ENCODE measurements around the gene PANK1. TPM values are rescaled to one million over a fixed set of nuclear protein-coding genes. Genes with fewer than 3 reads are reported as not detected.

The PANK1 gene
- total RNA-seq, 2 experiments from 2014 or later: 12.1 to 16.1 TPM

- Histone ChIP-seq H3K9me3 (ENCODE audit: low read length) (0 out of 2 replicates have a peak, but pooled peaks cover 6% of the 10 kb centered on the region), H3K27ac (ENCODE audit: low read depth, low read length, poor library complexity, severe bottlenecking) (no peak overlapping the region), H3K9me2 (ENCODE audit: insufficient read depth, low read length) (no peaks in the 10 kb centered on the region), H3K4me1 (ENCODE audit: insufficient read depth, low read length, poor library complexity, severe bottlenecking) (no peaks in the 10 kb centered on the region), H2AFZ (ENCODE audit: low read length) (no peak overlapping the region), H3K79me2 (ENCODE audit: insufficient read depth, low read depth, low read length) (no peaks in the 10 kb centered on the region), H3K4me2 (ENCODE audit: low read length) (no peak overlapping the region), H3K4me3 (ENCODE audit: low read depth, low read length, poor library complexity, severe bottlenecking) (no peak overlapping the region), H3K36me3 (ENCODE audit: insufficient read depth, low read length) (peaks cover 16% of the 10 kb centered on the region), H4K20me1 (ENCODE audit: insufficient read depth, low read length) (no peaks in the 10 kb centered on the region)
- CTCF ChIA-PET (ENCODE audit: unreplicated experiment): no interaction called here
- DNase-seq (ENCODE audit: low spot score): no peak
- BruUV-seq (replicated peaks): no TSS peak
- intact Hi-C loops (cut with micrococcal nuclease; ENCODE audit: unreplicated experiment): no loop called here
- POLR2A ChIA-PET: interaction anchor here (1.0 kb wide), 1 partner anchor 40 kb away, joined by 3 read pairs; no protein-coding TSS in a partner anchor
- TF ChIP-seq EZH2phosphoT487 (IDR thresholded peaks at IDR 0.05; ENCODE audit: borderline replicate concordance, low read depth, low read length) (no peak), CTCF (conservative IDR thresholded peaks at IDR 0.05; ENCODE audit: low read length) (no peak)
Measured at GRCh38 chr10:89615112-89615511, 29.9 kb downstream of the PANK1 start.

DNA sequence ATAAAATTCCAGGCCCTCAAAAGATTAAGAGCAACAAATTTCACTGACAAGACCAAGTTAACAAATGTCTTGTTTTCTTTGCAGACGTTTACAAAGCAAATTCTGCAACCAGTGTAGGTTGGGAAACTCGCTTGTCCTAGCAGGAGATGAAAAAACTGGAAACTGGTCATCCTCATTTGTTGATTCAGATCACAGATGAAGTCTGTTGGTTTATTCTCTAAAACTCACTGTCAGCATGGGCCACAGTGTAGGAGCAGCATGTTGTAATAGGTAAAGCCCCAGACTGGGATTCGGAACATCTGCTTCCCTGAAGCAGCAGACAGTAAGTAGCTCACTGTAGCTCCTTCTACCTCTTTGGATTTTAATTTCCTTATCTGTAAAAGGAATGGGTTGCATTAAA is 31.5 kb downstream of the PANK1 start:
- POLR2A ChIA-PET: interaction anchor here (0.7 kb wide), 1 partner anchor 459 kb away, joined by 3 read pairs; no protein-coding TSS in a partner anchor
- Histone ChIP-seq H3K9me2 (ENCODE audit: insufficient read depth, low read length) (no peaks in the 10 kb centered on the region), H3K9me3 (ENCODE audit: low read length) (no peaks in the 10 kb centered on the region), H3K4me1 (ENCODE audit: insufficient read depth, low read length, poor library complexity, severe bottlenecking) (no peaks in the 10 kb centered on the region), H3K4me2 (ENCODE audit: low read length) (no peak overlapping the region), H3K36me3 (ENCODE audit: insufficient read depth, low read length) (peaks cover 26% of the 10 kb centered on the region), H4K20me1 (ENCODE audit: insufficient read depth, low read length) (no peaks in the 10 kb centered on the region), H3K79me2 (ENCODE audit: insufficient read depth, low read depth, low read length) (no peaks in the 10 kb centered on the region), H2AFZ (ENCODE audit: low read length) (no peak overlapping the region), H3K4me3 (ENCODE audit: low read depth, low read length, poor library complexity, severe bottlenecking) (no peak overlapping the region), H3K27ac (ENCODE audit: low read depth, low read length, poor library complexity, severe bottlenecking) (no peak overlapping the region)
- no TSS peak for BruUV-seq (replicated peaks)
- no peak for DNase-seq (ENCODE audit: low spot score)
- no peak for TF ChIP-seq CTCF (conservative IDR thresholded peaks at IDR 0.05; ENCODE audit: low read length)
- TF ChIP-seq EZH2phosphoT487 (IDR thresholded peaks at IDR 0.05; ENCODE audit: borderline replicate concordance, low read depth, low read length): no peak
- CTCF ChIA-PET (ENCODE audit: unreplicated experiment): no interaction called here
- intact Hi-C loops (cut with micrococcal nuclease; ENCODE audit: unreplicated experiment): no loop called here

DNA sequence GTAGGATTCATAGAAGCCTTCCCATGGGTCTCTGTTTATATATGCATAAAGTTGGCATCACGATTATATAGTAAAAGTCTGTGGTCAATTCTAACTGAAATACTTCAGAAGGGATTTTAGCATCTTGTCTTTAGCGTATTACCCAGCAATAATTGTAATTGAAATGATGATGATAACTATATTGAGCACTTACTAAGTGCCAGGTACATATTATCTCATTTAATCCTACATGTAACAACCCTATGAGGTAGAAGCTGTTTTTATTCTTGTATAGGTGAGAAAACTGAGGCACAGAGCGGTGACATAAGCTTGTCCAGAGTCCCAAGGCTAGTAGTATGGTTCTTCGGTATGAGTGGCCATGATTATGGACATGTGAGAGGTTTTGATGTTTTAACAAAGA is 33.8 kb downstream of the PANK1 start:
- no TSS peak for BruUV-seq (replicated peaks)
- POLR2A ChIA-PET: interaction anchor here (0.8 kb wide), 1 partner anchor 8 kb away, joined by 3 read pairs; no protein-coding TSS in a partner anchor

More for the DNA sequence above, 33.8 kb downstream of the PANK1 start:
- H3K36me3 ChIP-seq (ENCODE audit: insufficient read depth, low read length): peaks cover 35% of the 10 kb centered on the region
- no peak overlapping the region for H2AFZ ChIP-seq (ENCODE audit: low read length)
- no peak for TF ChIP-seq CTCF (conservative IDR thresholded peaks at IDR 0.05; ENCODE audit: low read length)
- TF ChIP-seq EZH2phosphoT487 (IDR thresholded peaks at IDR 0.05; ENCODE audit: borderline replicate concordance, low read depth, low read length): no peak
- H4K20me1 ChIP-seq (ENCODE audit: insufficient read depth, low read length): no peaks in the 10 kb centered on the region
- no peaks in the 10 kb centered on the region for H3K9me2 ChIP-seq (ENCODE audit: insufficient read depth, low read length)
- H3K4me2 ChIP-seq (ENCODE audit: low read length): no peak overlapping the region
- no peak for DNase-seq (ENCODE audit: low spot score)
- intact Hi-C loops (cut with micrococcal nuclease; ENCODE audit: unreplicated experiment): no loop called here
- no peak overlapping the region for H3K27ac ChIP-seq (ENCODE audit: low read depth, low read length, poor library complexity, severe bottlenecking)
- H3K79me2 ChIP-seq (ENCODE audit: insufficient read depth, low read depth, low read length): no peaks in the 10 kb centered on the region
- H3K4me3 ChIP-seq (ENCODE audit: low read depth, low read length, poor library complexity, severe bottlenecking): no peak overlapping the region
- H3K4me1 ChIP-seq (ENCODE audit: insufficient read depth, low read length, poor library complexity, severe bottlenecking): no peaks in the 10 kb centered on the region
- CTCF ChIA-PET (ENCODE audit: unreplicated experiment): no interaction called here
- no peaks in the 10 kb centered on the region for H3K9me3 ChIP-seq (ENCODE audit: low read length)
